HepG2 (cell line): ENCODE data around the gene CCNO. TPM values are rescaled to one million over a fixed set of nuclear protein-coding genes. Genes with fewer than 3 reads are reported as not detected.

Experiments used
- ATAC-seq: fragments of 200-7000 bp; cut with Tn5 transposase; 3 replicates; pipeline ENCODE4 v1.9.1; 2020; ENCODE audit warnings: mild to moderate bottlenecking, moderate library complexity
- BruUV-seq: library from RNA; stranded (reverse); fragments of 400-500 nt; replicated peaks from 2 replicates; lab custom pipeline; 2021; lab: Mats Ljungman, UMichigan
- CTCF ChIA-PET: fragments of 300-600 bp; formaldehyde crosslinking; extraction: SDS; loops from one replicate; lab custom pipeline; 2021; ENCODE audit warnings: low total read pairs, inconsistent platforms, low intra/inter-chr PET ratio; lab: Yijun Ruan, JAX
- POLR2A ChIA-PET: fragments of 350-600 bp; sonication (Branson Sonifier 250); formaldehyde crosslinking; loops from one replicate; lab custom pipeline; 2020; ENCODE audit warnings: antibody characterized with exemption, inconsistent platforms; lab: Yijun Ruan, JAX
- DNase-seq: peaks from one replicate; pipeline ENCODE4 v3.0.0-alpha.2; 2015; ENCODE audit warnings: low spot score
- FAIRE-seq: peaks from 3 replicates; lab custom pipeline; 2011; peaks lifted over from hg19 to GRCh38; lab: Jason Lieb, UNC
- H2AFZ ChIP-seq: one replicate; pipeline ENCODE4 v1.6.1; 2011; ENCODE audit warnings: low read length, inconsistent platforms
- H3K27ac ChIP-seq: fragments of 300-600 bp; 3 replicates; pipeline ENCODE4 v1.8.0; 2011; ENCODE audit warnings: mixed run types, mild to moderate bottlenecking, mixed read lengths, low read length, inconsistent platforms; ENCODE audit not compliant: insufficient read depth; ENCODE audit errors: extremely low read length
- H3K27me3 ChIP-seq, 2 experiments: fragments of 200-600 bp in 1 of 2; 2 replicates in 1 of 2; 3 replicates in 1 of 2; pipeline versions ENCODE4 v1.6.0 to v1.8.0; 2011; ENCODE audit warnings: low read length in 2 of 2, mild to moderate bottlenecking in 2 of 2, moderate library complexity in 2 of 2, inconsistent platforms in 1 of 2; ENCODE audit not compliant: insufficient read depth in 2 of 2, control insufficient read depth in 1 of 2
- H3K36me3 ChIP-seq, 2 experiments: fragments of 200-600 bp in 1 of 2; replicated peaks in 1 of 2; 2 replicates in 1 of 2; 3 replicates in 1 of 2; pipeline versions ENCODE4 v1.5.1 to v1.8.0; 2011; ENCODE audit warnings: low read length in 2 of 2, inconsistent platforms in 1 of 2; ENCODE audit not compliant: insufficient read depth in 2 of 2, control insufficient read depth in 1 of 2
- H3K4me1 ChIP-seq: 2 replicates; pipeline ENCODE4 v1.5.1; 2012; ENCODE audit warnings: low read length, inconsistent platforms; ENCODE audit not compliant: insufficient read depth
- H3K4me2 ChIP-seq: 2 replicates; pipeline ENCODE4 v1.6.0; 2011; ENCODE audit warnings: low read depth, low read length, inconsistent platforms
- H3K4me3 ChIP-seq, 3 experiments: fragments of 200-600 bp in 1 of 3; sonication (generic), shearing (Covaris generic) in 1 of 3; replicated peaks in 1 of 3; 2 replicates each; pipeline ENCODE4 v1.5.1; 2011 to 2016; ENCODE audit warnings: low read length in 3 of 3, inconsistent platforms in 2 of 3, low read depth in 2 of 3, mild to moderate bottlenecking in 2 of 3, control low read depth in 1 of 3, mixed read lengths in 1 of 3; ENCODE audit not compliant: insufficient read depth in 1 of 3
- H3K79me2 ChIP-seq: one replicate; pipeline ENCODE4 v1.6.1; 2011; ENCODE audit warnings: low read length, inconsistent platforms; ENCODE audit not compliant: insufficient read depth
- H3K9ac ChIP-seq: 2 replicates; pipeline ENCODE4 v1.6.0; 2011; ENCODE audit warnings: mild to moderate bottlenecking, low read depth, low read length, inconsistent platforms; ENCODE audit not compliant: insufficient read depth
- H3K9me3 ChIP-seq: 2 replicates; pipeline ENCODE4 v1.5.1; 2012; ENCODE audit warnings: mild to moderate bottlenecking, low read length
- H4K20me1 ChIP-seq: 2 replicates; pipeline ENCODE4 v1.6.0; 2011; ENCODE audit warnings: inconsistent platforms, mild to moderate bottlenecking, low read length, moderate library complexity; ENCODE audit not compliant: insufficient read depth
- CBX2 ChIP-seq, 2 experiments: fragments of 200-600 bp in 1 of 2; sonication (generic); formaldehyde crosslinking in 1 of 2; IDR thresholded peaks; 2 replicates each; pipeline versions ENCODE4 v1.7.0 to v1.8.1; 2018 to 2022; ENCODE audit warnings: low read depth in 2 of 2, low read length in 1 of 2, mild to moderate bottlenecking in 1 of 2, missing genetic modification reagents in 1 of 2
- DMAP1 ChIP-seq: IDR thresholded peaks from 2 replicates; pipeline ENCODE4 v1.6.1; 2016
- EZH2 ChIP-seq: conservative IDR thresholded peaks from 2 replicates; pipeline ENCODE4 v1.6.1; 2012; ENCODE audit warnings: mild to moderate bottlenecking, low read depth, low read length, moderate library complexity
- MTF2 ChIP-seq: sonication (generic); formaldehyde crosslinking; IDR thresholded peaks from 2 replicates; pipeline ENCODE4 v1.5.0; 2020; ENCODE audit warnings: missing genetic modification reagents, borderline replicate concordance
- RNF2 ChIP-seq: fragments of 450-650 bp; conservative IDR thresholded peaks from 2 replicates; pipeline ENCODE4 v1.6.1; 2016; ENCODE audit warnings: low read depth
- SALL1 ChIP-seq: sonication (generic); formaldehyde crosslinking; IDR thresholded peaks from 2 replicates; pipeline ENCODE4 v1.8.0; 2022; ENCODE audit warnings: mild to moderate bottlenecking, missing genetic modification reagents
- TFAP4 ChIP-seq: sonication (generic); IDR thresholded peaks from 2 replicates; pipeline ENCODE4 v1.6.1; 2016; ENCODE audit warnings: low read depth, borderline replicate concordance
- ZNF180 ChIP-seq: sonication (generic); formaldehyde crosslinking; IDR thresholded peaks from 2 replicates; pipeline ENCODE4 v1.4.0; 2020; ENCODE audit warnings: low read depth, missing genetic modification reagents, borderline replicate concordance
- ZNF34 ChIP-seq: sonication (generic); formaldehyde crosslinking; IDR thresholded peaks from 2 replicates; pipeline ENCODE4 v1.4.0; 2020; ENCODE audit warnings: mild to moderate bottlenecking, missing genetic modification reagents, borderline replicate concordance
- ZNF546 ChIP-seq: sonication (generic); formaldehyde crosslinking; conservative IDR thresholded peaks from 2 replicates; pipeline ENCODE4 v1.8.1; 2023; ENCODE audit warnings: mild to moderate bottlenecking, missing genetic modification reagents
- ZNF556 ChIP-seq: sonication (generic); formaldehyde crosslinking; IDR thresholded peaks from 2 replicates; pipeline ENCODE4 v1.4.0; 2020; ENCODE audit warnings: mild to moderate bottlenecking, missing genetic modification reagents, borderline replicate concordance
- WGBS: methylation state at CpG from one replicate; pipeline ENCODE4 v1.1.6; 2017; ENCODE audit warnings: low lambda C conversion rate; 5-methylcytosine and 5-hydroxymethylcytosine counted together
- in situ Hi-C: cut with HindIII; loops from 2 replicates; pipeline ENCODE4 v1.10.0; 2017; ENCODE audit warnings: low pct_unique_long_range_greater_than_20kb; ENCODE audit not compliant: extremely low pct_ligation_motif_present
- intact Hi-C: fragments of 100-400 bp; cut with micrococcal nuclease; formaldehyde crosslinking; loops from one replicate; pipeline ENCODE4 v1.10.0; 2022; ENCODE audit not compliant: unreplicated experiment
- polyA plus RNA-seq, 8 experiments: library from polyadenylated mRNA; depleted of rRNA in 3 of 8; stranded (reverse) in 7 of 8; unstranded in 1 of 8; fragments of >200 nt; fragmentation: Illumina TruSeq in 4 of 8; extraction: Trizol in 4 of 8; gene quantifications; 2 replicates each; pipeline versions ENCODE4 v1.2.1 to v1.2.3, GENCODE V29; 2011 to 2016; ENCODE audit warnings: low read depth in 4 of 8, missing spikeins in 1 of 8, mixed read lengths in 1 of 8; ENCODE audit not compliant: insufficient read depth in 1 of 8
- total RNA-seq, 5 experiments: library from RNA; depleted of rRNA; stranded (reverse); fragments of >200 nt; fragmentation: Illumina TruSeq; extraction: Trizol; gene quantifications; 2 replicates each; pipeline ENCODE4 v1.2.3, GENCODE V29; 2016; ENCODE audit warnings: low read depth in 1 of 5
- TF ChIP-seq, protein P1 (sequence below): sonication (generic); formaldehyde crosslinking; conservative IDR thresholded peaks from 2 replicates; pipeline ENCODE4 v1.4.0; 2020; ENCODE audit warnings: missing genetic modification reagents
- TF ChIP-seq, protein P2 (sequence below): sonication (generic); formaldehyde crosslinking; IDR thresholded peaks from 2 replicates; pipeline ENCODE4 v1.5.0; 2020; ENCODE audit warnings: missing genetic modification reagents
- TF ChIP-seq, protein P3 (sequence below): IDR thresholded peaks from 2 replicates; pipeline ENCODE4 v1.6.1; 2012; ENCODE audit warnings: low read depth, low read length, improper control_type of control experiment

The CCNO gene
- total and polyA plus RNA-seq, 2 of the 13 experiments (the other 11 are each of a cell fraction or from before 2014, with no cell fraction given) = 0.07 TPM; not detected in 1

DNA sequence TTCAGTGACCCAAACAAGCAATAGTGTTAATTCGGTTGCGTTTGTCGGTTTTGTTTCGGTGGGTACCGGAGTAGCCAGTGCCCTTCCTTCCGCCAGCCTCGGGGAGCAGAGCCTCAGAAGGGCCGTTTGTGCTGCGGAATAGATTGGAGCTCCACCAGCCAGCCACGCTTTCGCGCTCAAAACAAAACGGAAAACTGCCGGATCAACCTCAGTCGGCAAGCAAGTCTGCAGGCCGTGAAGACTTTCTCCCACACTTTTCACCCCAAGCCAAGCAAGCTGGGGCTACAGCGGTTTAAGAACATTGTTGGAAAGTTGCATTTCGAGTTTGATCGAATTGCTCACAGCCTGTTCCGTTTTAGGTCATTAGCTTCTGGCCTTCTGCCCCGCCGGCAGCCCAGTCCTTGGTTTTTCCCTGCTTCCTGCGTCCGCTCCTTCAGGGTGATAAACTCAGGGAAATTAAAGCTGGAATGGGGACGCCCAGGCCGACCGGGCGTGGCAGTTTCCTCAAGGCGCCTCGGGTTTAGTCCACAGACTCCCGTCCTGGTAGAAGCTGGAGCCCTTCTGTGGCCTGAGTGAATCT lies 803 bp upstream of the CCNO start (continued):
- TF ChIP-seq CBX2 (IDR thresholded peaks at IDR 0.05; ENCODE audit: low read depth, low read length) (peak; percentile 52; the same call in 1 of the 2 replicates), CBX2 (CRISPR knock-in tag; IDR thresholded peaks at IDR 0.05; ENCODE audit: low read depth) (0 out of 2 replicates have a peak, but pooled peaks have one; percentile 25), RNF2 (peak; percentile 66)
- TF ChIP-seq, all 625 proteins: peak for 6

DNA sequence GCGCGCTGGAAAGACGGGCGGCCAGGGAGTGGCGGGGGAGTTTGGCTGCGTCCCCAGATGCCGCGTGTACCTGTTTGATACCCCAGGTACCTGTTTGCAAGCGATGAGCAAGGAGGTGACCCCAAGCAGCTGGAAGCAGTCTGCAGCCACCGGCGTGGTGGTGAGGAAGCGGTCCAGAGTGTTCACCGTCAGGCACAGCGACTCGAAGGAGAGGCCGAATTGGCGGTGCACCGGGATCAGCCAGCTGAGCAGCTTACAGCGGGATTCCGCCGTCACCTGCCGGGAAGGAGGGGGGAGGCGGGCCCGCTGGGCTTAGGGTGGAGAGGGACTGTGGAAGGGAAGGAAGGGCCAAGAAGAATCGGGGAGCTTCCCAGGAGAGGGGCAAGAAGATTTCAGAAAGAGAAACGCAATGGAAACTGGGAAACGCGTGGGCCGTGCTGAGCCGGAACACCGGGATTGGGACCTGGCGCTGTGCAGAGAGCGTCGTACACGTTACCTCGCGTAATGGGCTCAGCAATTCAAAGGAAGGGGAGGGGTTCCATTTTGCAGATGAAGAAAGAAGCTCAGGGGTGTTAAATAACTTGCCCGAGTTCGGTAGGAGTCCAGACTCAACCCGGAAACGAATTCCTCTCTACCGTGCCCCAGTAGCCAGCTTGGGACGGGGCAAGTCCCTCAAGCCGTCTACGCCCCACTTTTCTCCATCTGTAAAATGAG lies 980 bp downstream of the CCNO start:
- peak overlapping the region; percentile 48 to 73 (median 68) for H3K4me3 ChIP-seq
- no peaks in the 10 kb centered on the region for H3K79me2 ChIP-seq
- no peak overlapping the region for H3K9ac ChIP-seq
- peaks cover 37% of the 10 kb centered on the region for H3K4me1 ChIP-seq
- DNase-seq (no peak), FAIRE-seq (no peak), ATAC-seq (peak; percentile 29)
- no peaks in the 10 kb centered on the region for H3K36me3 ChIP-seq
- WGBS = 2% methylated on average over 38 of the region's 45 CpGs
- CTCF ChIA-PET = no interaction called here
- H4K20me1 ChIP-seq = 0 out of 2 replicates have a peak, but pooled peaks cover 4% of the 10 kb centered on the region
- no peak overlapping the region for H3K27ac ChIP-seq
- intact Hi-C loops (no loop called here), in situ Hi-C loops (no loop called here)
- H3K9me3 ChIP-seq = no peaks in the 10 kb centered on the region
- peaks cover 7 to 74% of the 10 kb centered on the region in 2 experiments; a peak in 4 of 5 replicates for H3K27me3 ChIP-seq
- peak overlapping the region; percentile 98 for H3K4me2 ChIP-seq
- no peak overlapping the region for H2AFZ ChIP-seq
- POLR2A ChIA-PET = interaction anchor here (0.9 kb wide), 1 partner anchor 75 kb away, joined by 3 read pairs; the partner anchor contains the start of genes DHX29 and MTREX
- no TSS peak for BruUV-seq
- TF ChIP-seq ZNF180 (CRISPR knock-in tag) (no peak), TFAP4 (peak; percentile 11; the same call in 1 of the 2 replicates), SALL1 (CRISPR knock-in tag) (peak; percentile 12; the same call in 1 of the 2 replicates), ZNF34 (CRISPR knock-in tag) (no peak), ZNF546 (CRISPR knock-in tag) (no peak), MTF2 (CRISPR knock-in tag) (peak; percentile 72; the same call in 1 of the 2 replicates), DMAP1 (CRISPR knock-in tag) (no peak), EZH2 (peak; percentile 91), CBX2 (IDR thresholded peaks at IDR 0.05; ENCODE audit: low read depth, low read length) (peak; percentile 91), CBX2 (CRISPR knock-in tag; IDR thresholded peaks at IDR 0.05; ENCODE audit: low read depth) (no peak), ZNF556 (CRISPR knock-in tag) (no peak), RNF2 (0 out of 2 replicates have a peak, but pooled peaks have one; percentile 37)
- TF ChIP-seq, protein P1, sequence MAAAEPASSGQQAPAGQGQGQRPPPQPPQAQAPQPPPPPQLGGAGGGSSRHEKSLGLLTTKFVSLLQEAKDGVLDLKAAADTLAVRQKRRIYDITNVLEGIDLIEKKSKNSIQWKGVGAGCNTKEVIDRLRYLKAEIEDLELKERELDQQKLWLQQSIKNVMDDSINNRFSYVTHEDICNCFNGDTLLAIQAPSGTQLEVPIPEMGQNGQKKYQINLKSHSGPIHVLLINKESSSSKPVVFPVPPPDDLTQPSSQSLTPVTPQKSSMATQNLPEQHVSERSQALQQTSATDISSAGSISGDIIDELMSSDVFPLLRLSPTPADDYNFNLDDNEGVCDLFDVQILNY (CRISPR knock-in tag) = no peak
- TF ChIP-seq, protein P2, sequence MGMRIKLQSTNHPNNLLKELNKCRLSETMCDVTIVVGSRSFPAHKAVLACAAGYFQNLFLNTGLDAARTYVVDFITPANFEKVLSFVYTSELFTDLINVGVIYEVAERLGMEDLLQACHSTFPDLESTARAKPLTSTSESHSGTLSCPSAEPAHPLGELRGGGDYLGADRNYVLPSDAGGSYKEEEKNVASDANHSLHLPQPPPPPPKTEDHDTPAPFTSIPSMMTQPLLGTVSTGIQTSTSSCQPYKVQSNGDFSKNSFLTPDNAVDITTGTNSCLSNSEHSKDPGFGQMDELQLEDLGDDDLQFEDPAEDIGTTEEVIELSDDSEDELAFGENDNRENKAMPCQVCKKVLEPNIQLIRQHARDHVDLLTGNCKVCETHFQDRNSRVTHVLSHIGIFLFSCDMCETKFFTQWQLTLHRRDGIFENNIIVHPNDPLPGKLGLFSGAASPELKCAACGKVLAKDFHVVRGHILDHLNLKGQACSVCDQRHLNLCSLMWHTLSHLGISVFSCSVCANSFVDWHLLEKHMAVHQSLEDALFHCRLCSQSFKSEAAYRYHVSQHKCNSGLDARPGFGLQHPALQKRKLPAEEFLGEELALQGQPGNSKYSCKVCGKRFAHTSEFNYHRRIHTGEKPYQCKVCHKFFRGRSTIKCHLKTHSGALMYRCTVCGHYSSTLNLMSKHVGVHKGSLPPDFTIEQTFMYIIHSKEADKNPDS (CRISPR knock-in tag) = 0 out of 2 replicates have a peak, but pooled peaks have one; percentile 52
- TF ChIP-seq, protein P3, sequence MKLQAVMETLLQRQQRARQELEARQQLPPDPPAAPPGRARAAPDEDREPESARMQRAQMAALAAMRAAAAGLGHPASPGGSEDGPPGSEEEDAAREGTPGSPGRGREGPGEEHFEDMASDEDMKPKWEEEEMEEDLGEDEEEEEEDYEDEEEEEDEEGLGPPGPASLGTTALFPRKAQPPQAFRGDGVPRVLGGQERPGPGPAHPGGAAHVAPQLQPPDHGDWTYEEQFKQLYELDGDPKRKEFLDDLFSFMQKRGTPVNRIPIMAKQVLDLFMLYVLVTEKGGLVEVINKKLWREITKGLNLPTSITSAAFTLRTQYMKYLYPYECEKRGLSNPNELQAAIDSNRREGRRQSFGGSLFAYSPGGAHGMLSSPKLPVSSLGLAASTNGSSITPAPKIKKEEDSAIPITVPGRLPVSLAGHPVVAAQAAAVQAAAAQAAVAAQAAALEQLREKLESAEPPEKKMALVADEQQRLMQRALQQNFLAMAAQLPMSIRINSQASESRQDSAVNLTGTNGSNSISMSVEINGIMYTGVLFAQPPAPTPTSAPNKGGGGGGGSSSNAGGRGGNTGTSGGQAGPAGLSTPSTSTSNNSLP = no peak
